GM23338 (cell line): Measurements from ENCODE around the gene SPRR2A. TPM values are rescaled to one million over a fixed set of nuclear protein-coding genes. Genes with fewer than 3 reads are reported as not detected.

Source experiments
- ATAC-seq: fragments of 200-7000 bp; cut with Tn5 transposase; 3 replicates; pipeline ENCODE4 v1.9.1; 2020
- DNase-seq: peaks from one replicate; pipeline ENCODE4 v3.0.0-alpha.2; 2015; ENCODE audit warnings: low spot score
- H2AFZ ChIP-seq: fragments of 200-600 bp; sonication (generic); 2 replicates; pipeline ENCODE4 v1.8.0; 2016; ENCODE audit warnings: antibody characterized with exemption, mild to moderate bottlenecking, moderate library complexity
- H3F3A ChIP-seq: fragments of 200-600 bp; sonication (generic); replicated peaks from 2 replicates; pipeline ENCODE4 v1.8.0; 2017; ENCODE audit warnings: antibody characterized with exemption, mixed run types, low read depth
- H3K27ac ChIP-seq: fragments of 200-600 bp; sonication (generic); 2 replicates; pipeline ENCODE4 v1.6.1; 2016; ENCODE audit warnings: low read depth
- H3K27me3 ChIP-seq: fragments of 200-600 bp; sonication (generic); 2 replicates; pipeline ENCODE4 v1.8.0; 2016; ENCODE audit warnings: mild to moderate bottlenecking, mixed run types, moderate library complexity; ENCODE audit not compliant: insufficient read depth
- H3K36me3 ChIP-seq: fragments of 200-600 bp; sonication (generic); 2 replicates; pipeline ENCODE4 v1.8.0; 2016; ENCODE audit warnings: mild to moderate bottlenecking; ENCODE audit not compliant: insufficient read depth
- H3K4me1 ChIP-seq: fragments of 200-600 bp; sonication (generic); 2 replicates; pipeline ENCODE4 v1.8.0; 2016; ENCODE audit warnings: mild to moderate bottlenecking, moderate library complexity; ENCODE audit not compliant: insufficient read depth
- H3K4me2 ChIP-seq: fragments of 200-600 bp; sonication (generic); 2 replicates; pipeline ENCODE4 v1.7.1; 2017; ENCODE audit warnings: mixed run types
- H3K4me3 ChIP-seq: fragments of 200-600 bp; sonication (generic); 2 replicates; pipeline ENCODE4 v1.6.1; 2016; ENCODE audit warnings: mixed run types
- H3K79me2 ChIP-seq: fragments of 200-600 bp; sonication (generic); replicated peaks from 2 replicates; pipeline ENCODE4 v1.8.0; 2017; ENCODE audit warnings: mild to moderate bottlenecking; ENCODE audit not compliant: insufficient read depth
- H3K9me2 ChIP-seq: fragments of 200-600 bp; sonication (generic); 2 replicates; pipeline ENCODE4 v1.8.0; 2017; ENCODE audit not compliant: insufficient read depth
- H4K20me1 ChIP-seq: fragments of 200-600 bp; sonication (generic); replicated peaks from 2 replicates; pipeline ENCODE4 v1.8.0; 2017; ENCODE audit warnings: mild to moderate bottlenecking; ENCODE audit not compliant: insufficient read depth
- H3K27ac Mint-ChIP-seq: 2 replicates; pipeline ENCODE4 v1.8.0; 2020; ENCODE audit warnings: inconsistent platforms, mild to moderate bottlenecking, moderate library complexity, mixed read lengths
- H3K27me3 Mint-ChIP-seq: 3 replicates; pipeline ENCODE4 v1.8.0; 2022; ENCODE audit warnings: low read depth, mild to moderate bottlenecking, moderate library complexity, mixed read lengths, inconsistent platforms; ENCODE audit not compliant: insufficient read depth, poor library complexity
- H3K36me3 Mint-ChIP-seq: 3 replicates; pipeline ENCODE4 v1.8.0; 2021; ENCODE audit warnings: low read depth, mild to moderate bottlenecking, inconsistent platforms, moderate library complexity, mixed read lengths
- H3K4me1 Mint-ChIP-seq: 3 replicates; pipeline ENCODE4 v1.8.0; 2020; ENCODE audit warnings: mild to moderate bottlenecking, inconsistent platforms, mixed read lengths
- H3K4me3 Mint-ChIP-seq: 3 replicates; pipeline ENCODE4 v1.8.0; 2021; ENCODE audit warnings: moderate library complexity, mild to moderate bottlenecking, inconsistent platforms, mixed read lengths
- H3K9me3 Mint-ChIP-seq: 3 replicates; pipeline ENCODE4 v1.8.0; 2020; ENCODE audit warnings: moderate library complexity, mild to moderate bottlenecking, inconsistent platforms, mixed read lengths
- CREB1 ChIP-seq: fragments of 250-450 bp; sonication (Bioruptor Pico); IDR thresholded peaks from 2 replicates; pipeline ENCODE4 v1.5.0; 2020; ENCODE audit warnings: low read depth, mild to moderate bottlenecking, moderate library complexity
- CTCF ChIP-seq, 2 experiments: fragments of 200-600 bp in 1 of 2; sonication (generic) in 1 of 2; conservative IDR thresholded peaks; 2 replicates each; pipeline versions ENCODE4 v1.5.1 to v1.6.1; 2016 to 2017; ENCODE audit warnings: antibody characterized with exemption in 2 of 2, low read depth in 2 of 2, mild to moderate bottlenecking in 2 of 2, moderate library complexity in 1 of 2
- ETS1 ChIP-seq: IDR thresholded peaks from 2 replicates; pipeline ENCODE4 v1.6.1; 2016; ENCODE audit warnings: antibody characterized with exemption
- EZH2 ChIP-seq: fragments of 200-600 bp; sonication (generic); IDR thresholded peaks from one replicate; pipeline ENCODE4 v1.8.0; 2017; ENCODE audit warnings: antibody characterized with exemption, mild to moderate bottlenecking, low read depth; ENCODE audit not compliant: unreplicated experiment
- EZH2phosphoT487 ChIP-seq: fragments of 200-600 bp; sonication (generic); IDR thresholded peaks from one replicate; pipeline ENCODE4 v1.8.1; 2018; ENCODE audit warnings: antibody characterized with exemption; ENCODE audit not compliant: unreplicated experiment
- JUNB ChIP-seq: IDR thresholded peaks from one replicate; pipeline ENCODE4 v1.6.1; 2016; ENCODE audit warnings: antibody characterized with exemption; ENCODE audit not compliant: unreplicated experiment
- NANOG ChIP-seq: IDR thresholded peaks from 2 replicates; pipeline ENCODE4 v1.6.1; 2016; ENCODE audit warnings: antibody characterized with exemption, borderline replicate concordance
- POLR2AphosphoS5 ChIP-seq: IDR thresholded peaks from 2 replicates; pipeline ENCODE4 v1.6.1; 2016; ENCODE audit warnings: antibody characterized with exemption, low read depth
- STAT1 ChIP-seq: IDR thresholded peaks from one replicate; pipeline ENCODE4 v1.6.1; 2016; ENCODE audit warnings: antibody characterized with exemption; ENCODE audit not compliant: unreplicated experiment
- ZNF114 ChIP-seq: fragments of 250-450 bp; sonication (Bioruptor Pico); IDR thresholded peaks from 2 replicates; pipeline ENCODE4 v1.5.0; 2020; ENCODE audit warnings: mild to moderate bottlenecking, moderate library complexity
- ZNF331 ChIP-seq: fragments of 250-450 bp; sonication (Bioruptor Pico); IDR thresholded peaks from 2 replicates; pipeline ENCODE4 v1.5.0; 2020; ENCODE audit warnings: low read depth, mild to moderate bottlenecking, moderate library complexity
- ZNF462 ChIP-seq: fragments of 250-450 bp; sonication (Bioruptor Pico); IDR thresholded peaks from 2 replicates; pipeline ENCODE4 v1.5.0; 2020; ENCODE audit warnings: mild to moderate bottlenecking, moderate library complexity
- polyA plus RNA-seq: library from polyadenylated mRNA; unstranded; fragments of >200 nt; fragmentation: Nextera tagmentation; extraction: Ambion mirVana; gene quantifications from 2 replicates; pipeline ENCODE4 v1.2.1, GENCODE V29; 2016
- total RNA-seq: library from RNA; depleted of rRNA; stranded (reverse); fragments of >200 nt; shearing (Covaris generic); gene quantifications from 2 replicates; pipeline ENCODE4 v1.2.3, GENCODE V29; 2014
- TF ChIP-seq, protein P1 (sequence below): IDR thresholded peaks from one replicate; pipeline ENCODE4 v1.6.1; 2018; ENCODE audit warnings: antibody characterized with exemption; ENCODE audit not compliant: unreplicated experiment

The SPRR2A gene
- total and polyA plus RNA-seq, 2 experiments from 2014 or later, result not detected

DNA sequence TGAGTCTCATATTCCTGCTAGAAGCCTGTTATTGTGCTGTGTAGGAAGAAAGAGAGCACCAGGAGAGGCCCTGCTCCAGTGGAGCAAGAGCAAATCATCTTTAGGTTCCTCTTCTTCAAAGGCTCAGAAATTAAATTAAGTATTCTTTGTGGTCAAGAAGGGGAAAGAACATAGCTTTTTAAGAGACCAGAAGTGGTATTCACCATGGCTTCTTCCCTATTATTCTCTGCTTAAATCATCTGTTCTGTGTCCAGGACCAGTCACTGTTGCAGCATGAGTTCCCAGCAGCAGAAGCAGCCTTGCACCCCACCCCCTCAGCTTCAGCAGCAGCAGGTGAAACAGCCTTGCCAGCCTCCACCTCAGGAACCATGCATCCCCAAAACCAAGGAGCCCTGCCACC is 25.2 kb downstream of the SPRR2A start:
- H4K20me1 ChIP-seq, result no peaks in the 10 kb centered on the region
- no peaks in the 10 kb centered on the region for H3F3A ChIP-seq
- Mint-ChIP-seq H3K27ac (no peak overlapping the region), H3K27me3 (peaks cover 2% of the 10 kb centered on the region), H3K36me3 (no peaks in the 10 kb centered on the region), H3K9me3 (0 out of 3 replicates have a peak, but pooled peaks cover 3% of the 10 kb centered on the region), H3K4me1 (peaks cover 7% of the 10 kb centered on the region; the same call in 2 of the 3 replicates), H3K4me3 (no peak overlapping the region)
- H3K27ac ChIP-seq, result no peak overlapping the region
- peaks cover 5% of the 10 kb centered on the region; the same call in 1 of the 2 replicates for H3K9me2 ChIP-seq
- no peaks in the 10 kb centered on the region for H3K79me2 ChIP-seq
- no peak for TF ChIP-seq ZNF114 (CRISPR knock-in tag)
- no peak for TF ChIP-seq EZH2phosphoT487
- no peak for TF ChIP-seq ETS1
- TF ChIP-seq ZNF462 (CRISPR knock-in tag), result no peak
- TF ChIP-seq STAT1, result no peak
- TF ChIP-seq ZNF331 (CRISPR knock-in tag), result no peak
- TF ChIP-seq EZH2, result no peak
- TF ChIP-seq JUNB, result no peak
- TF ChIP-seq, protein P1, sequence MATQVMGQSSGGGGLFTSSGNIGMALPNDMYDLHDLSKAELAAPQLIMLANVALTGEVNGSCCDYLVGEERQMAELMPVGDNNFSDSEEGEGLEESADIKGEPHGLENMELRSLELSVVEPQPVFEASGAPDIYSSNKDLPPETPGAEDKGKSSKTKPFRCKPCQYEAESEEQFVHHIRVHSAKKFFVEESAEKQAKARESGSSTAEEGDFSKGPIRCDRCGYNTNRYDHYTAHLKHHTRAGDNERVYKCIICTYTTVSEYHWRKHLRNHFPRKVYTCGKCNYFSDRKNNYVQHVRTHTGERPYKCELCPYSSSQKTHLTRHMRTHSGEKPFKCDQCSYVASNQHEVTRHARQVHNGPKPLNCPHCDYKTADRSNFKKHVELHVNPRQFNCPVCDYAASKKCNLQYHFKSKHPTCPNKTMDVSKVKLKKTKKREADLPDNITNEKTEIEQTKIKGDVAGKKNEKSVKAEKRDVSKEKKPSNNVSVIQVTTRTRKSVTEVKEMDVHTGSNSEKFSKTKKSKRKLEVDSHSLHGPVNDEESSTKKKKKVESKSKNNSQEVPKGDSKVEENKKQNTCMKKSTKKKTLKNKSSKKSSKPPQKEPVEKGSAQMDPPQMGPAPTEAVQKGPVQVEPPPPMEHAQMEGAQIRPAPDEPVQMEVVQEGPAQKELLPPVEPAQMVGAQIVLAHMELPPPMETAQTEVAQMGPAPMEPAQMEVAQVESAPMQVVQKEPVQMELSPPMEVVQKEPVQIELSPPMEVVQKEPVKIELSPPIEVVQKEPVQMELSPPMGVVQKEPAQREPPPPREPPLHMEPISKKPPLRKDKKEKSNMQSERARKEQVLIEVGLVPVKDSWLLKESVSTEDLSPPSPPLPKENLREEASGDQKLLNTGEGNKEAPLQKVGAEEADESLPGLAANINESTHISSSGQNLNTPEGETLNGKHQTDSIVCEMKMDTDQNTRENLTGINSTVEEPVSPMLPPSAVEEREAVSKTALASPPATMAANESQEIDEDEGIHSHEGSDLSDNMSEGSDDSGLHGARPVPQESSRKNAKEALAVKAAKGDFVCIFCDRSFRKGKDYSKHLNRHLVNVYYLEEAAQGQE, result no peak
- TF ChIP-seq CTCF (conservative IDR thresholded peaks at IDR 0.05; ENCODE audit: low read depth in 2 of 2), result no peak
- no peak for TF ChIP-seq POLR2AphosphoS5
- no peak for TF ChIP-seq NANOG
- no peak for TF ChIP-seq CREB1 (CRISPR knock-in tag)
- H2AFZ ChIP-seq, result no peak overlapping the region
- H3K27me3 ChIP-seq, result no peaks in the 10 kb centered on the region
- no peaks in the 10 kb centered on the region for H3K36me3 ChIP-seq
- ATAC-seq, result no peak
- H3K4me1 ChIP-seq, result no peaks in the 10 kb centered on the region; the same call in 1 of the 2 replicates
- H3K4me3 ChIP-seq, result no peak overlapping the region
- no peak overlapping the region for H3K4me2 ChIP-seq
- no peak for DNase-seq
